ENCODE results near the gene TAS2R1.

GRCh38 chr5:9613360-9613759 lies 16.8 kb downstream of the TAS2R1 start:
- no peak for TF ChIP-seq CTCF (IDR thresholded peaks at IDR 0.05)
- TF ChIP-seq POLR2AphosphoS5 (IDR thresholded peaks at IDR 0.05), result no peak
- no peak for TF ChIP-seq POLR2A (IDR thresholded peaks at IDR 0.05)

All from breast epithelium (tissue), 3 donors.